Adipose tissue (tissue), 3 donors: Measurements from ENCODE around the gene AQP1. TPM values are rescaled to one million over a fixed set of nuclear protein-coding genes. Genes with fewer than 3 reads are reported as not detected.

ENCODE experiments used
- H3K27ac ChIP-seq: one replicate; pipeline ENCODE4 v1.5.1; 2013; ENCODE audit warnings: low read depth, low read length
- WGBS, 3 donors: extraction: QIAGEN DNeasy Blood & Tissue Kit; methylation state at CpG; one replicate each; pipeline ENCODE4 v1.1.7; 2013; 5-methylcytosine and 5-hydroxymethylcytosine counted together
- polyA plus RNA-seq, 3 donors: library from polyadenylated mRNA; stranded (reverse); fragments of 200-250 nt; gene quantifications; one replicate each; pipeline ENCODE4 v1.2.3, GENCODE V29; 2013
- donor health status: healthy with polysubstance abuse.
- donor health status: Bipolar disorder and iron deficiency.
- donor health status: healthy.

Gene AQP1
- polyA plus RNA-seq, 3 donors: 125 to 256 (median 173) TPM

- no peak overlapping the region for H3K27ac ChIP-seq
- WGBS, 3 donors: 73 to 92% (median 80%) methylated on average over 2 of the region's 2 CpGs
These were observed 9.8 kb upstream of the AQP1 start for GRCh38 chr7:30901856-30902255.

- 90% methylated on average over 11 of the region's 11 CpGs for WGBS, 3 donors
- H3K27ac ChIP-seq: no peak overlapping the region
These were observed 9.2 kb upstream of the AQP1 start for GRCh38 chr7:30902466-30902865.

DNA sequence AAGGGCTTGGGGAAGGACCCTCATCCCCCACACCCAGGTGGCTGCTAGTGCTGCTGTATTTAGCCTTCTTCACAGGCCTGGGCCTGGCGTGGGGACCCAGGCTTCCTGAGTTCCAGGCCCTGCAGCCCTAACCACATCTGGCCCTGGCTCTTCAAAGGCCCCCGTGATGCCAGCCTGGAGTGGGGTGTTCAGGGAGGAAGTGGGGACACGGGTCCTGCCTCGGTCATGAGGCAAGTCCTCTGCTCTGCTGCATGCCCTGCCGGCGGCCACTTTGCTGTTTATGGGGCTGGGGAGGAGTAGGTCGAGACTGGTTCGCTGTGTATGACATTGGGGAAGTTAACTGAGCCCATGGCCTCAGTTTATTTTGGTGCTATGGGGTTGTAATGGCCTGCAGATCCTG is 8.5 kb upstream of the AQP1 start:
- H3K27ac ChIP-seq: no peak overlapping the region

DNA sequence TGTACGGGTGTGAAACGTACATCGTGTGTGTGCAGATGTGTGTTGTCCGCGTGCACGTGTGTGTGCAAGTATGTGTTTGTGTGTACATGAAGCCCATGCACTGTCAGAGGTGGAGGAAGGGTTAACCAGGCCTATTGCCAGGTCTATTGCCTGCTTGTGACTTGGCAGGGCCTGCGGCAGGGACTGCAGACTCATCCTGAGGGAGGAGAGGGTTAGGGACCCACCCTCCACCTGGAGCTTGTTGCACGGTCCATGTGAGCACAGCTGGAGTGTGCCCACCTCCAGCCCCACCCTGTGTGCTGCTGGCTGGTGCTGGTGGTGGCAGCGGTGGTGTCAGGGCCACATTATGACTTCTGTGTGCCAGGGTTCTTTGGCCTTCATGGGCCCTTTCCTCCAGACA is 7.1 kb upstream of the AQP1 start:
- H3K27ac ChIP-seq: no peak overlapping the region
- WGBS, 3 donors: 70 to 86% (median 84%) methylated on average over 9 of the region's 9 CpGs

More for the DNA sequence above, 8.5 kb upstream of the AQP1 start:
- WGBS, 3 donors: 88 to 94% (median 92%) methylated on average over 8 of the region's 8 CpGs

DNA sequence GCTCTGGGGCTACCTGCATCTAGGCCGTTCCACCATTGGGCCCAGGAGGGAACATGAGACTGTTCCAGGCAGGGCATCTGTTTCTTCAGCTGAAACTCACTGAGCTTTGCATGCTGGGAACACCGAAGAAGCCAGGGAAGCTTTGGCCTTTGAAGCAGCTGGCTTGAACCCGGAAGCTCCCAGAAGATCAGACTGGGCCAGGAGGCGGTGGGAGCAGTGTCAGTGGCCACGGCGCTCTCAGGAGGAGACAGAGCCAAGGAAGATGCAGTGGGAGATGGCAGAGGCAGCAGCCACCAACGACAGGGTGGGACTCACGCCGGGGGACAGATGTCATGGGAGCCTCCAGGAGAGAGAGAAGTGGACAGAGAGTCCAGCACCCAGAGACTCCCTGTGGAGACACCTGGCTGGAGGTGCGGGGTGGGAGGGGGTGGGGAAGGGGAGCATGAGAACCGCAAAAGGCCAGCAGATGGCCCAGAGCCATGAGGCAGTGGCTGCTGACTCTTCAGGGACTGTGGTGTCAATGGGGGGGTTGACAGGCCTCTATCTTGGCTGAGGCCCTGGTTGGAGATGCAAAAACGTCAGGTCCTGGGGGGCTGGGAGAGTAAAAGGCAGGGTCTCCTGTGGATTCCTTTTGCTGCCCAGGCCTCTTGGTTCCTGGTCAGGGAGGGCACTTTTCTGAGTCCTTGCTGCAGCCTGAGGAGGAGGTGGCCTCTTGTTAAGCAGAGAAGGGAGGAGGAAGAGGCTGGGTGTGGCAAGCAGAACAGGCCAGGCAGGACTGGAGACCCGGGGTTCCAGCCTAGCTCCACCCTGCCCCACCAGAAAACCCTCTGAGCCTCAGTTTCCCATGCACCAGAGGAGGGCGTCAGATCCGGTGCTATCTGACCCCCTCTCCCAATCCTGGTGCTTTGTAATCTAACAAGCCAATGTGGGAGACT is 6.3 kb upstream of the AQP1 start:
- WGBS, 3 donors: 53 to 80% (median 76%) methylated on average over 14 to 15 of the region's 15 CpGs
- no peak overlapping the region for H3K27ac ChIP-seq

GRCh38 chr7:30906014-30906413 is 5.6 kb upstream of the AQP1 start:
- WGBS, 3 donors: 23 to 68% (median 53%) methylated on average over 7 of the region's 7 CpGs
- no peak overlapping the region for H3K27ac ChIP-seq

GRCh38 chr7:30906515-30907240 is 5.0 kb upstream of the AQP1 start:
- 70 to 90% (median 87%) methylated on average over 11 of the region's 11 CpGs for WGBS, 3 donors
- H3K27ac ChIP-seq: no peak overlapping the region

- H3K27ac ChIP-seq: no peak overlapping the region
- 46 to 57% (median 53%) methylated on average over 14 of the region's 14 CpGs for WGBS, 3 donors
These were observed 4.0 kb upstream of the AQP1 start for GRCh38 chr7:30907527-30908267.

GRCh38 chr7:30908681-30909080 is 3.0 kb upstream of the AQP1 start:
- H3K27ac ChIP-seq: no peak overlapping the region
- 86 to 94% (median 90%) methylated on average over 10 of the region's 10 CpGs for WGBS, 3 donors

DNA sequence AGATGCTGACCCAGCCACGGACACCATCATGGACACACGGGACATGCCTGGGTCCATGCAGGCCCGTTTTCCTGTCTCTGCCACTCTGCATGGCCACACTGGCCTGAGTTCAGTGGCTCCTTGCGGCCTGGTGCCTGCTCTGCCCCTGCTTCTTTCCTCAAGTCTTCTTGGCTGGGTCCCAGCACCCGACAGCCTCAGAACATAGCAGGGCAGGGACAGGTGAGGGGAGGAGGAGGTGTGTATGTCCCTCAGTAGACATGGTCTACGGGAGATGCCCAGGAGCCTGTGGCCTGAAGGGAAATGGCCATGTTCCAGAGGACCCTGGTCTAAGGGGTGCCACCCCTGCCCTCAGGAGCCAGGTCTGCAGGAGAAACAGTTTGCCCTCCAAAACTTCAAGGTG is 2.2 kb upstream of the AQP1 start:
- no peak overlapping the region for H3K27ac ChIP-seq
- WGBS, 3 donors: 74 to 93% (median 92%) methylated on average over 6 of the region's 6 CpGs

DNA sequence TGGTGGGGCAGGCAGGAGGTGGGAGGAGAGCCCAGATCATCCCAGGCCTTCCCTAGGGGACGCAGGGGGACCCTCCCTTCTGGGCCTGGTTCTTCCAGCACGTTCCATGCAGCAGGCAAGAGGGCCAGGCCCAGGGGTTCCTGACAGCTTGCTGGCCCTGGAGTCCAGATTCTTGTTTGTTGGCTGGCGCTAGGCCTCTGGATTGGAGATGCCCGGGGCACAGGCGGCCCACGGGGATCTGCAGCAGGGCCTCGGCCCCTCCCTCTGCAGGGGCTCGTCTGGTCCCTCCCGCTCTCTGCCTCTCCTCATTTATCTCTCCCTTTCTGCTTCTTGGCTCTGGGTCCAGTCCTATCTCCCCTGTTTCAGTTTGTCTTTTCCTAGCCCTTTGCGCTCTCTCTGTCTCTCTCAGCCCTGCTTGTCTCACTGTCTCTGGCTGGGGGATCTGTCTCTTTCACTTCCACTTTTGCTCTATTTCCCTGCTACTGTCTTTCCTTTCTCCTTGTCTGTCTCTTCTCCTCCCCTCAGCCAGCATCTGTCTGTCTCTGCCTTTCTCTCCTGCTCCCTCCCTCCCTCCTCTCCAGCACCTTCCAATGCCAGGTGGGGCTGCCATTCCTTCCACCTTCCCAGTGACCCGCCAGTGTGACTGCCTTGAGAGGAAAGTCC is 1.1 kb upstream of the AQP1 start:
- WGBS, 3 donors: 42 to 69% (median 63%) methylated on average over 10 to 11 of the region's 11 CpGs
- H3K27ac ChIP-seq: no peak overlapping the region

DNA sequence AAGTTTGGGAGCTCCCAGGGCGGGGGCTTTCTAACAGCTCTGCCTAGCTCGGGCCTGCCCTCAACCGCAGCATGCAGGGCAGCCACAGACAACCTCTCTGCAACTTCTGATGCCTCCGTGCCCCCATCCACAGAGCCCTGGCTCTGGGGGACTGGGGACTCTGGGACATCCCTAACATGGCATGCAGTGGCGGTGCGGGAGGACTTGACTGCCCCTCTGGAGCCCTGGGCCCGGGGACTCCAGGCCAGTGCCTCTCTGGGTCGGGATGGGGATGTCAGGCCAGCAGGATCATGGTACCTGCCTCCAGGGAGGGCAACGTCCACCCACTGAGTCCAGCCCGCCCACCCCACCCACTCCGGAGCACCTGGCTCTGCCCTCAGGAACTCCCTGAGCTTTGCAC is 520 bp upstream of the AQP1 start:
- H3K27ac ChIP-seq: no peak overlapping the region
- WGBS, 3 donors: 69 to 71% (median 69%) methylated on average over 11 of the region's 11 CpGs

GRCh38 chr7:30912021-30912730 is 523 bp downstream of the AQP1 start:
- no peak overlapping the region for H3K27ac ChIP-seq
- WGBS, 3 donors: 68 to 79% (median 72%) methylated on average over 26 of the region's 26 CpGs

- 36 to 90% (median 83%) methylated on average over 2 of the region's 2 CpGs for WGBS, 3 donors
- H3K27ac ChIP-seq: no peak overlapping the region
These were observed 1.0 kb downstream of the AQP1 start for GRCh38 chr7:30912731-30912985.

- H3K27ac ChIP-seq: no peak overlapping the region
- WGBS, 3 donors: 37 to 74% (median 73%) methylated on average over 17 of the region's 17 CpGs
These were observed 1.5 kb downstream of the AQP1 start for GRCh38 chr7:30912986-30913811.

GRCh38 chr7:30913821-30914515 is 2.3 kb downstream of the AQP1 start:
- WGBS, 3 donors: 77 to 80% (median 80%) methylated on average over 16 of the region's 16 CpGs
- no peak overlapping the region for H3K27ac ChIP-seq

DNA sequence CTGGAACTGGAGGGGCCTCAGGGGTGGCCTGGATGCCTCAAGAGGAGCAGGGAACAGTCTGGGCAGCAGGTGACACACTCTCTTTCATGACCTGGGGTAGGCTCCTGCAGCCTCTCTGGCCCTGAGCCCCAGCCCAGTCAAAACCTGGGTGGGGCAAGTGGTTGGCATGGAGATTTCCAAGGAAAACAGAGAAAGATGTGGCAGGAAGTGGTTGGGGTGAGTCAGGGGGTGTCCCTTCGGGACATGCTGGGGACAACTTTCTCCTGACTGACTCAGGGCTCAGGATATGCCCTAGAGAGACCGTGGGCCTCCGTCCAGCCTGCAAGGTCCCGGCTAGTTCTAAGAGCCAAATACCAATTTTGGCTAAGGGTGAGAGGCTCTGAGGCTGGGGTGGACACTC is 2.9 kb downstream of the AQP1 start:
- WGBS, 3 donors: 37 to 62% (median 56%) methylated on average over 4 of the region's 4 CpGs
- no peak overlapping the region for H3K27ac ChIP-seq
